Skin epidermis (tissue), 12 donors: Measurements from ENCODE around the gene LUM.

Experiments
- H3K27ac ChIP-seq, 21 experiments: fragments of 200-600 bp; sonication (generic) in 11 of 21; one replicate each; pipeline ENCODE4 v1.5.0; 2020; ENCODE audit warnings: mild to moderate bottlenecking in 3 of 21, inconsistent platforms in 2 of 21, moderate library complexity in 2 of 21
- H3K4me3 ChIP-seq, 7 experiments: fragments of 200-600 bp; sonication (generic) in 2 of 7; one replicate each; pipeline ENCODE4 v1.5.0; 2020; ENCODE audit warnings: inconsistent platforms in 2 of 7, mild to moderate bottlenecking in 2 of 7, moderate library complexity in 1 of 7

The LUM gene

GRCh38 chr12:91111366-91112325 lies at the start of gene LUM:
LUM (minus strand) TSS chr12:91111494; CDS start chr12:91108979, 2,515 bp downstream.
- H3K4me3 ChIP-seq: peak within 1 kb of the TSS in 6 of 7 experiments; percentile 4 to 30 (median 21)
- peak within 1 kb of the TSS in 16 of 21 experiments; percentile 0 to 80 (median 56) for H3K27ac ChIP-seq

- H3K27ac ChIP-seq: peak overlapping the region in 2 of 21 experiments; percentile 1 to 5
Observed at GRCh38 chr12:91161009-91161408, 49.7 kb upstream of the LUM start.

GRCh38 chr12:91155990-91156389 lies 44.7 kb upstream of the LUM start:
- Histone ChIP-seq H3K27ac (peak overlapping the region in 1 of 21 experiments; percentile 61), H3K4me3 (no peak overlapping the region)

More at GRCh38 chr12:91161009-91161408, 49.7 kb upstream of the LUM start:
- no peak overlapping the region for H3K4me3 ChIP-seq

GRCh38 chr12:91154131-91154530 lies 42.8 kb upstream of the LUM start:
- Histone ChIP-seq H3K4me3 (no peak overlapping the region), H3K27ac (no peak overlapping the region)

GRCh38 chr12:91144053-91144452 lies 32.8 kb upstream of the LUM start:
- no peak overlapping the region for H3K4me3 ChIP-seq
- no peak overlapping the region for H3K27ac ChIP-seq

- Histone ChIP-seq H3K4me3 (no peak overlapping the region), H3K27ac (peak overlapping the region in 3 of 21 experiments; percentile 37 to 70 (median 54))
Observed at GRCh38 chr12:91143206-91143605, 31.9 kb upstream of the LUM start.

GRCh38 chr12:91142221-91142631 lies 30.9 kb upstream of the LUM start:
- Histone ChIP-seq H3K27ac (peak overlapping the region in 2 of 21 experiments; percentile 37 to 84), H3K4me3 (no peak overlapping the region)

- Histone ChIP-seq H3K27ac (peak overlapping the region in 7 of 21 experiments; percentile 18 to 84 (median 52)), H3K4me3 (no peak overlapping the region)
Observed at GRCh38 chr12:91140026-91140931, 29.0 kb upstream of the LUM start.

- Histone ChIP-seq H3K27ac (peak overlapping the region in 8 of 21 experiments; percentile 7 to 84 (median 52)), H3K4me3 (no peak overlapping the region)
Observed at GRCh38 chr12:91139286-91139685, 28.0 kb upstream of the LUM start.

- H3K27ac ChIP-seq: peak overlapping the region in 10 of 21 experiments; percentile 0 to 84 (median 50)
- no peak overlapping the region for H3K4me3 ChIP-seq
Observed at GRCh38 chr12:91138337-91138920, 27.1 kb upstream of the LUM start.

- peak overlapping the region in 1 of 21 experiments; percentile 11 for H3K27ac ChIP-seq
- no peak overlapping the region for H3K4me3 ChIP-seq
Observed at GRCh38 chr12:91133871-91134270, 22.6 kb upstream of the LUM start.

GRCh38 chr12:91129662-91130362 lies 18.5 kb upstream of the LUM start:
- Histone ChIP-seq H3K27ac (peak overlapping the region in 4 of 21 experiments; percentile 17 to 60 (median 30)), H3K4me3 (no peak overlapping the region)

GRCh38 chr12:91127751-91128150 lies 16.5 kb upstream of the LUM start:
- H3K4me3 ChIP-seq: no peak overlapping the region
- peak overlapping the region in 9 of 21 experiments; percentile 19 to 77 (median 46) for H3K27ac ChIP-seq

- H3K27ac ChIP-seq: peak overlapping the region in 9 of 21 experiments; percentile 20 to 77 (median 46)
- no peak overlapping the region for H3K4me3 ChIP-seq
Observed at GRCh38 chr12:91127306-91127705, 16.0 kb upstream of the LUM start.

GRCh38 chr12:91126516-91126915 lies 15.2 kb upstream of the LUM start:
- H3K27ac ChIP-seq: peak overlapping the region in 7 of 21 experiments; percentile 2 to 77 (median 45)
- H3K4me3 ChIP-seq: no peak overlapping the region

GRCh38 chr12:91123236-91123916 lies 12.1 kb upstream of the LUM start:
- no peak overlapping the region for H3K4me3 ChIP-seq
- peak overlapping the region in 8 of 21 experiments; percentile 0 to 76 (median 36) for H3K27ac ChIP-seq

GRCh38 chr12:91120781-91121180 lies 9.5 kb upstream of the LUM start:
- peak overlapping the region in 2 of 21 experiments; percentile 15 to 32 for H3K27ac ChIP-seq
- H3K4me3 ChIP-seq: no peak overlapping the region

- no peak overlapping the region for H3K4me3 ChIP-seq
- no peak overlapping the region for H3K27ac ChIP-seq
Observed at GRCh38 chr12:91119089-91119488, 7.8 kb upstream of the LUM start.
